Activated T-cell treated with anti-CD3 and anti-CD28 coated beads, Interleukin-2, amount 50 U/mL, for 4 hours (primary cell): ENCODE measurements around the gene RNF6. TPM values are rescaled to one million over a fixed set of nuclear protein-coding genes. Genes with fewer than 3 reads are reported as not detected.

Source experiments
- total RNA-seq, 3 donors: library from RNA; stranded (reverse); gene quantifications; one replicate each; pipeline ENCODE4 v1.2.1, GENCODE V29; 2021

RNF6 gene
- total RNA-seq, 3 donors from 2014 or later, result 65.7 to 68.5 (median 67.7) TPM

Other genes with a start within 250 kb of the RNF6 start
- under 1 TPM; 0.15 to 0.79 (median 0.45) TPM for gene SHISA2, start 170.3 kb downstream of the RNF6 start, total RNA-seq
- 10 to 100 TPM; 21.1 to 23.6 (median 23.0) TPM for gene CDK8, start 31.8 kb upstream of the RNF6 start, total RNA-seq